Thymus (tissue), 11 donors: ENCODE results near the gene TGM3. TPM values are rescaled to one million over a fixed set of nuclear protein-coding genes. Genes with fewer than 3 reads are reported as not detected.

ENCODE experiments used
- DNase-seq, 9 donors: peaks; one replicate each; pipeline ENCODE4 v3.0.0-alpha.2; 2013; ENCODE audit warnings: low spot score in 9 of 9, low read depth in 6 of 9, missing footprints in 1 of 9
- H3K27ac ChIP-seq, 2 donors: one replicate each; pipeline ENCODE4 v1.5.1; 2013; ENCODE audit warnings: control low read depth in 1 of 2, low read depth in 1 of 2, low read length in 1 of 2, mild to moderate bottlenecking in 1 of 2, moderate library complexity in 1 of 2
- H3K27me3 ChIP-seq, 2 donors: one replicate each; pipeline ENCODE4 v1.5.1; 2013; ENCODE audit warnings: low read length in 1 of 2; ENCODE audit not compliant: control insufficient read depth in 2 of 2, insufficient read depth in 1 of 2
- H3K36me3 ChIP-seq, 2 donors: one replicate each; pipeline ENCODE4 v1.5.1; 2013; ENCODE audit warnings: low read length in 1 of 2, mild to moderate bottlenecking in 1 of 2, moderate library complexity in 1 of 2; ENCODE audit not compliant: control insufficient read depth in 2 of 2, insufficient read depth in 2 of 2
- H3K4me1 ChIP-seq, 2 donors: one replicate each; pipeline ENCODE4 v1.5.1; 2013; ENCODE audit warnings: low read length in 2 of 2; ENCODE audit not compliant: control insufficient read depth in 2 of 2, insufficient read depth in 2 of 2
- H3K4me3 ChIP-seq, 2 donors: one replicate each; pipeline ENCODE4 v1.5.1; 2013; ENCODE audit warnings: low read length in 2 of 2, control low read depth in 1 of 2, mild to moderate bottlenecking in 1 of 2
- H3K9me3 ChIP-seq, 2 donors: one replicate each; pipeline ENCODE4 v1.5.1; 2013; ENCODE audit warnings: low read length in 1 of 2, mild to moderate bottlenecking in 1 of 2; ENCODE audit not compliant: control insufficient read depth in 2 of 2, insufficient read depth in 1 of 2
- WGBS: extraction: QIAGEN DNeasy Blood & Tissue Kit; methylation state at CpG from one replicate; pipeline ENCODE4 v1.1.7; 2013; 5-methylcytosine and 5-hydroxymethylcytosine counted together
- polyA plus RNA-seq: library from polyadenylated mRNA; stranded (reverse); fragments of 200-250 nt; gene quantifications from one replicate; pipeline ENCODE4 v1.2.3, GENCODE V29; 2013
- total RNA-seq: library from RNA; stranded (reverse); fragments of 120-200 nt; gene quantifications from one replicate; pipeline ENCODE4 v1.2.4, GENCODE V29; 2013
- donor health status: healthy.

Gene TGM3
- total and polyA plus RNA-seq, 2 donors, result 0.28 to 0.66 TPM

GRCh38 chr20:2292416-2293110, 3.2 kb upstream of the TGM3 start:
- Histone ChIP-seq H3K27ac (no peak overlapping the region), H3K4me3 (no peak overlapping the region), H3K27me3 (no peaks in the 10 kb centered on the region), H3K9me3 (no peaks in the 10 kb centered on the region), H3K36me3 (no peaks in the 10 kb centered on the region), H3K4me1 (no peaks in the 10 kb centered on the region)
- WGBS, result 94% methylated on average over 8 of the region's 8 CpGs
- no peak for DNase-seq

DNA sequence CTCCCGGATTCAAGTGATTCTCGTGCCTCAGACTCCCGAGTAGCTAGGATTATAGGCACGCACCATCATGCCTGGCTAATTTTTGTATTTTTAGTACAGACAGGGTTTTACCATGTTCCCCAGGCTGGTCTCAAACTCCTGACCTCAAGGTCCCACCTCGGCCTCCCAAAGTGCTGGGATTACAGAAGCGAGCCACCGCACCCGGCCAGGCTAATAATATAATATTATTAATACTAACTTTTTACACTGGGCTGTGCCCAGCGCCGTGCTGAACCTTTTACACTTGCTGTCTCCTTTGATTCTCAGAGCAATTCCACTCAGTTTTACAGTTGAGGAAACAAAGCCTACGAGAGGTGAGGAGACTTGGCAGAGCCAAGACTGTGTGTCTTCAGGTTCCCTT, 2.3 kb upstream of the TGM3 start:
- Histone ChIP-seq H3K36me3 (no peaks in the 10 kb centered on the region), H3K4me3 (no peak overlapping the region), H3K27me3 (peaks cover 0 to 2% of the 10 kb centered on the region in 2 donors), H3K4me1 (no peaks in the 10 kb centered on the region), H3K9me3 (no peaks in the 10 kb centered on the region), H3K27ac (no peak overlapping the region)
- 96% methylated on average over 11 of the region's 11 CpGs for WGBS
- DNase-seq, result no peak

DNA sequence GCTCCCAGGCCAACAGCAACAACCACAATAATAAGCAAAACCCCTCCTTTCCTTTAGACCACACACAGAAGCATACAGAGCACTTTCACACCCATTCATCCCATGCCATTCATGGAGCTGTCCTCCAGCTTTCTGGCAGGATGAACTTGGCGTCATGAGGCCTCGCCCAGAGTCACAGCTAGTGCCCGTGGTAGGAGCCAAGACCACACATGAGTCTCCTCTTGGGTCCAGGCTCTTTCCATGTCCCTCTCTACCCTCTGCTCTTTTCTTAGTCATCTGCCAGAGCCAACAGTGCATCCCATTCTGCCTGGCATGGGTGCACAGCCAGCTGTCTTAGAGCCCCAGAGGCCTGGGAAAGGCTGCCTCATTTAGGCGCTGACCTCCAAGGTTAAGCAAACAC, 1.8 kb upstream of the TGM3 start:
- Histone ChIP-seq H3K4me3 (no peak overlapping the region), H3K27ac (no peak overlapping the region), H3K9me3 (no peaks in the 10 kb centered on the region), H3K4me1 (no peaks in the 10 kb centered on the region), H3K27me3 (peaks cover 0 to 2% of the 10 kb centered on the region in 2 donors), H3K36me3 (no peaks in the 10 kb centered on the region)
- WGBS, result 94% methylated on average over 4 of the region's 4 CpGs
- DNase-seq, result no peak

GRCh38 chr20:2295286-2295685, 515 bp upstream of the TGM3 start:
- H3K4me3 ChIP-seq, result no peak overlapping the region
- no peak for DNase-seq
- 85% methylated on average over 7 of the region's 7 CpGs for WGBS
- no peaks in the 10 kb centered on the region for H3K36me3 ChIP-seq
- H3K4me1 ChIP-seq, result no peaks in the 10 kb centered on the region
- peaks cover 0 to 2% of the 10 kb centered on the region in 2 donors for H3K27me3 ChIP-seq
- no peak overlapping the region for H3K27ac ChIP-seq
- no peaks in the 10 kb centered on the region for H3K9me3 ChIP-seq

GRCh38 chr20:2296524-2297356, 939 bp downstream of the TGM3 start:
- Histone ChIP-seq H3K36me3 (no peaks in the 10 kb centered on the region), H3K27ac (no peak overlapping the region), H3K9me3 (no peaks in the 10 kb centered on the region), H3K4me1 (no peaks in the 10 kb centered on the region), H3K4me3 (no peak overlapping the region), H3K27me3 (peaks cover 0 to 2% of the 10 kb centered on the region in 2 donors)
- DNase-seq, result no peak
- 81% methylated on average over 5 of the region's 5 CpGs for WGBS

DNA sequence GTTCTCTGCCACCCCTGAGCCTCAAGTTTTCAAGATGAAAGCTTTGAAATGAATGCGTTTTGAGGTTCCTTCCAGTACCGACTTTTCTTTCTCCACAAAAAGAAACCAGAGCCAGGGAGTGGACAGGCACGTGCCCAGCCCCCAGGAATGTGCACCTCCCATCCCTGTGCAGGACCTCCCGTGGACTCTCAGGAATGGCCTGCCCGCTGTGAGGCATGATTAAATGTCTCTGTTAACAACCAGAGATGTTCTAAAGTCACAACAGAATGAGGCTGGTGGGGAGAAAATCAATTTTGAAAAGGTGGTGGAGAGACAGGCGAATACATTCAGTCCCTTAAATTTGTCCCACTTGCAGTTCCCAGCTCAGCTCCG, 1.5 kb downstream of the TGM3 start:
- no peak overlapping the region for H3K4me3 ChIP-seq
- H3K27ac ChIP-seq, result no peak overlapping the region
- H3K4me1 ChIP-seq, result no peaks in the 10 kb centered on the region
- peaks cover 0 to 2% of the 10 kb centered on the region in 2 donors for H3K27me3 ChIP-seq
- WGBS, result 88% methylated on average over 7 of the region's 7 CpGs
- H3K36me3 ChIP-seq, result no peaks in the 10 kb centered on the region
- DNase-seq, result no peak
- peaks cover 0 to under 1% of the 10 kb centered on the region in 2 donors for H3K9me3 ChIP-seq

DNA sequence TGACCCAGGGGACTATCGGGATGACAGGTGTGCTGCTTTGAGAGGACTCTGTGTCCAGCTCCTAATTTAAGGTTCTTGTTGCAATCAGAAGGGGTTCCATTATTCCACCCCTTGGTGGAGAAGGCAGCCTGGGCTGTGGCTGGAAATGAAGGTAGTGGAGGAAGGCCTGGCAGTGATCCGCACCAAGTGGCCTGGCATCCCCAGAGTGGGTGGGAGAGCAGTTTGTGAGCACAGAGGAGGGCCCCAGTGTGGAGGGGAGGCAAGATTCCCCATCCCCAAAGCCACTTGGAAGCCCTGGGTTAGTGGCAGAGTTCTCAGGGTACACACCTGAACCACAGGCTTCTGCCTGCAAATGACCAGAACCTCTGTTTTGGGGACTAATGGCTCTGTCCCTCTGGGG, 2.3 kb downstream of the TGM3 start:
- Histone ChIP-seq H3K4me1 (no peaks in the 10 kb centered on the region), H3K9me3 (peaks cover 0 to 1% of the 10 kb centered on the region in 2 donors), H3K4me3 (no peak overlapping the region), H3K27me3 (peaks cover 0 to 2% of the 10 kb centered on the region in 2 donors), H3K36me3 (no peaks in the 10 kb centered on the region), H3K27ac (no peak overlapping the region)
- 98% methylated on average over 2 of the region's 2 CpGs for WGBS
- no peak for DNase-seq

DNA sequence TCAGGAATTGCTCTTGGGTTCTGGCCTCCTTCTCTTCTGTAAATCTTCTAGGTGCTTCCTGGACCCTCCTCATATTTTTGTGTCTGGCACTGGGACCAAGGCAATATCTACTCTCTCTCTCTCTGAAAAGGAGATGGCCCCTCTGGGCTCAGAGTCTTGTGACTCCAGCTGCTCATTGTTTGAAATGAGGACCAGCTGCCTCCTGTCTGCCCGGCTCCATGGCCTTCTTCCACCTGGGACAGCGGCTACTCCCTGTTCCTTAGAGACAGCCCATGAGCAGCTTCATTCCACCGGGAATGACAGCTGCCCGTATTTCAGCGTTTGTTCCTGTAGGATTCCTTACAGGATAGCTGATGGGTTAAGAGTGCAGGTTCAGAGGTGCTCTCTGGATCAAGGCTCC, 2.9 kb downstream of the TGM3 start:
- DNase-seq, result no peak
- no peak overlapping the region for H3K27ac ChIP-seq
- H3K9me3 ChIP-seq, result peaks cover 0 to 1% of the 10 kb centered on the region in 2 donors
- no peaks in the 10 kb centered on the region for H3K4me1 ChIP-seq
- peaks cover 0 to 2% of the 10 kb centered on the region in 2 donors for H3K27me3 ChIP-seq
- H3K4me3 ChIP-seq, result no peak overlapping the region
- 97% methylated on average over 5 of the region's 5 CpGs for WGBS
- H3K36me3 ChIP-seq, result no peaks in the 10 kb centered on the region

GRCh38 chr20:2299301-2299700, 3.5 kb downstream of the TGM3 start:
- H3K4me1 ChIP-seq, result no peaks in the 10 kb centered on the region
- peaks cover 0 to 2% of the 10 kb centered on the region in 2 donors for H3K27me3 ChIP-seq
- H3K27ac ChIP-seq, result no peak overlapping the region
- H3K9me3 ChIP-seq, result peaks cover 0 to 1% of the 10 kb centered on the region in 2 donors
- DNase-seq, result no peak
- H3K36me3 ChIP-seq, result no peaks in the 10 kb centered on the region
- 82% methylated on average over 9 of the region's 9 CpGs for WGBS
- no peak overlapping the region for H3K4me3 ChIP-seq
